SKM-1 treated with dmso at 0.1 percent for 144 hours (cell line): ENCODE measurements around the gene NT5C1B.

Experiments used
- DNase-seq: peaks from one replicate; lab custom pipeline; 2025; ENCODE audit not compliant: unreplicated experiment; lab: John Stamatoyannopoulos, UW

Gene NT5C1B

GRCh38 chr2:18518116-18519111 is 71.0 kb downstream of the NT5C1B start:
- no peak for DNase-seq

DNA sequence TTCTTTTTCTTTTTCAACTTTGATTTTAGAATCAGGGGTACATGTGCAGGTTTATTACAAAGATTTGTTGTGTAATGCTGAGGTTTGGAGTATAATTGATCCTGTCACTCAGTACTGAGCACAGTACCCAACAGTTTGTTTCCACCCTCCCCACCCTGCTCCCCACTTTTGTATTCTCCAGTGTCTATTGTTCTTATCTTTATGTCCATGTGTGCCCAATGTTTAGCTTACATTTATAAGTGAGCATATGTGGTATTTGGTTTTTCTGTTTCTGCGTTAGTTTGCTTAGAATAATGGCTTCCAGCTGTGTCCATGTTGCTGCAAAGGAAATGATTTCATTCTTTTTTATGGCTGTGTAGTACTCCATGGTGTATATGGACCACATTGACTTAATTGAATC is 72.0 kb downstream of the NT5C1B start:
- DNase-seq, result no peak

DNA sequence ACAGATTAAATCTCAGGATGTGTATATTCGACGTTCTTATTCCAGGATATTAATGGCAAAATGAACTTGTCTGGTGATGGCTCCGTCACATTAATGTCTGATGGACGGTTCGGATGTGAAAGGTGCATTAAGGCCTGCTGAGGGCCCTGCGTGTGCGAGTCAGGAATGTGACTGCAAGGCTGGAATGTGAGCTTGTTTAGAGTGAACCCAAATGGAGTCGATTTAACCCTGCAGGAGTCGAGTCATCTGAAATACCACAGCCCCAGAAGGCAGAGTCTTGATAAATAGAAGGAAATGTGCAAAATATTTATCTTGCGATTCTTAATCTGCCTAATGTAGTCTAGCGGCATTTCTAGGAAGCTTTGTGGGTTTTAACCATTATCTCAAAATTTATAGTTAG is 73.3 kb downstream of the NT5C1B start:
- DNase-seq, result no peak

DNA sequence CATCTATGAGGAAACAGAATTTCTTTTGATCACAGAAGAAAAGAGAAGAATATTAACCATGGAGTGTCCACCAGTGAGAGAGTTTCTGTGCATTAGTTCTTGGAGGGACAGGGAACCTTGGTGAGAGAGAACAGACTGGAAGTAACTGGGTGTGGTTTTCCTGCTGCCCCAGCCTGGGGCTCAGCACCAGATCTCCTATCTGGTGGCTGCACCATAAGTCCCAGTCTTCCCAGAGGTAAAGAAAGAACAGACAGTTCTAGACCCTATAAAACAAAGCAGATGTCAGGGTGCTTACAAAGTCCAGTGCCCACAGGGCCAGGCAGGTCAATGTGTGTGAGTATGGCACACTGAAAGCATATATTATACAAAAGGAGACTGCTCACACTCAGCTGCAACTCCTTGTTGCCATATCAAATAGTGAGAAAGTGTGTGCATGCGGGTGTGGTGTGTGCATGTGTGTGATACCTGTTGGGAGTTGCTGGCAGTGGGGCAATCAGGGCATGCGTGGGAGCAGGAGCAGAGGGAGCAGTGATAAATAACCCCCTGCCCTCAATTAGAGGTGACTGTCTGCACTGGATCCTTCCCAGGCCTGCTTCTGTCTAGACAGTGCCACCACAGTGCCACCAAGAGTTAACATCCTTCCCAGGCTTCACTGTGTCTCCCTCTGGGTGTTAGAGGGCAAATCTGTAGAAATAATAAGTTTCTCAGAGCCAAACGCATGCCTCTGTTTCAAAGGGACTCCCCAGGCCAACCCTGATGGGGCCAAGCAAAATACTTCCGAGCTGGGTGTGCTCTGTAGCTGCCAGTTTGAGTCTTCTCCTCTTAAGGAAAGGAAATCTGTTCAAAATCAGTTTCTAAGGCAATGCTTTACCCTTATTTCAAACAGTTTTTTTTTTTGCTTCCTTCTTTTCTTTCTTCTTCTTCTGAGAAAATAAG is 74.6 kb downstream of the NT5C1B start:
- no peak for DNase-seq
